Stomach (tissue), 9 donors: Measurements from ENCODE around the gene RAB9A. TPM values are rescaled to one million over a fixed set of nuclear protein-coding genes. Genes with fewer than 3 reads are reported as not detected.
A peak's percentile ranks its signal among the peaks of the same experiment; 100 is the strongest.
"Not testable (repeated sequence)": the region's sequence is repeated elsewhere in the genome, so short reads cannot be mapped to it uniquely, and the experiment has no call there.

Experiments used
- DNase-seq, 2 donors: peaks; one replicate each; pipeline versions ENCODE4 v3.0.0 to v3.0.0-alpha.2; 2013 to 2019
- H3K27ac ChIP-seq, 5 donors: fragments of 200-600 bp in 4 of 5; sonication (generic) in 4 of 5; one replicate each; pipeline ENCODE4 v1.5.1; 2013 to 2019; ENCODE audit warnings: mild to moderate bottlenecking in 1 of 5, moderate library complexity in 1 of 5
- H3K27me3 ChIP-seq, 3 donors: fragments of 200-600 bp; sonication (generic); one replicate each; pipeline ENCODE4 v1.5.1; 2017 to 2019; ENCODE audit warnings: mixed run types in 1 of 3
- H3K36me3 ChIP-seq, 4 donors: fragments of 200-600 bp; sonication (generic); 1 replicate in 3 of 4; 2 replicates in 1 of 4; pipeline ENCODE4 v1.5.1; 2016 to 2019
- H3K4me1 ChIP-seq, 4 donors: fragments of 200-600 bp; sonication (generic); one replicate each; pipeline ENCODE4 v1.5.1; 2016 to 2019
- H3K4me3 ChIP-seq, 4 donors: fragments of 200-600 bp; sonication (generic) in 3 of 4; one replicate each; pipeline ENCODE4 v1.5.1; 2016 to 2019; ENCODE audit warnings: mild to moderate bottlenecking in 1 of 4
- H3K9me3 ChIP-seq, 4 donors: fragments of 200-600 bp; sonication (generic); one replicate each; pipeline ENCODE4 v1.5.1; 2016 to 2019
- CTCF ChIP-seq, 7 experiments: fragments of 450-650 bp in 4 of 7; fragments of 200-600 bp in 3 of 7; sonication (generic) in 3 of 7; IDR thresholded peaks; one replicate each; pipeline ENCODE4 v1.5.1; 2016 to 2019; ENCODE audit warnings: antibody characterized with exemption in 7 of 7, control low read depth in 2 of 7, mild to moderate bottlenecking in 1 of 7
- EP300 ChIP-seq: sonication (generic); formaldehyde crosslinking; IDR thresholded peaks from one replicate; pipeline ENCODE4 v1.6.1; 2017; ENCODE audit warnings: antibody characterized with exemption
- POLR2A ChIP-seq, 4 donors: fragments of 450-650 bp; IDR thresholded peaks; one replicate each; pipeline ENCODE4 v1.6.1; 2016; ENCODE audit warnings: antibody characterized with exemption in 4 of 4, control low read depth in 2 of 4, mild to moderate bottlenecking in 1 of 4, moderate library complexity in 1 of 4
- POLR2AphosphoS5 ChIP-seq, 3 donors: sonication (generic); formaldehyde crosslinking; IDR thresholded peaks; one replicate each; pipeline ENCODE4 v1.6.1; 2016; ENCODE audit warnings: antibody characterized with exemption in 3 of 3
- WGBS, 5 donors: extraction: QIAGEN DNeasy Blood & Tissue Kit in 3 of 5; methylation state at CpG; one replicate each; pipeline versions ENCODE4 v1.1.5 to v1.1.7; 2013 to 2018; 5-methylcytosine and 5-hydroxymethylcytosine counted together
- intact Hi-C: fragments of 100-400 bp; cut with DNase I; formaldehyde crosslinking; loops from one replicate; pipeline ENCODE4 v1.15.1; 2023; ENCODE audit warnings: low total_unique reads
- polyA plus RNA-seq, 3 donors: library from polyadenylated mRNA; stranded (reverse); fragments of 200-250 nt; gene quantifications; one replicate each; pipeline ENCODE4 v1.2.3, GENCODE V29; 2013
- total RNA-seq, 5 donors: library from RNA; depleted of rRNA; stranded (reverse); fragments of >200 nt; gene quantifications; one replicate each; pipeline versions ENCODE4 v1.1.0 to v1.2.3, GENCODE V29; 2014 to 2016
- donor health status: healthy with polysubstance abuse.
- donor health status: Bipolar disorder and iron deficiency.
- donor health status: healthy.

RAB9A gene
- total and polyA plus RNA-seq, 8 donors: 2.6 to 55.1 (median 12.9) TPM

- H3K4me3 ChIP-seq: no peak overlapping the region
- intact Hi-C loops: no loop called here
- H3K27me3 ChIP-seq: no peaks in the 10 kb centered on the region
- peak in 1 of 2 donors; percentile 80 for DNase-seq
- peaks cover 0 to 36% (median 15%) of the 10 kb centered on the region in 4 donors for H3K36me3 ChIP-seq
- peak overlapping the region; percentile 66 to 76 (median 70) for H3K27ac ChIP-seq
- TF ChIP-seq CTCF (IDR thresholded peaks at IDR 0.05): no peak
- no peak for TF ChIP-seq POLR2AphosphoS5 (IDR thresholded peaks at IDR 0.05)
- no peak for TF ChIP-seq EP300
- TF ChIP-seq POLR2A (IDR thresholded peaks at IDR 0.05): no peak
- 21 to 51% (median 39%) methylated on average over 7 of the region's 7 CpGs for WGBS, 5 donors
- no peaks in the 10 kb centered on the region for H3K9me3 ChIP-seq
- H3K4me1 ChIP-seq: peaks cover 8 to 43% (median 16%) of the 10 kb centered on the region in 4 donors
Measured at GRCh38 chrX:13721819-13722519, 33.0 kb downstream of the RAB9A start.

DNA sequence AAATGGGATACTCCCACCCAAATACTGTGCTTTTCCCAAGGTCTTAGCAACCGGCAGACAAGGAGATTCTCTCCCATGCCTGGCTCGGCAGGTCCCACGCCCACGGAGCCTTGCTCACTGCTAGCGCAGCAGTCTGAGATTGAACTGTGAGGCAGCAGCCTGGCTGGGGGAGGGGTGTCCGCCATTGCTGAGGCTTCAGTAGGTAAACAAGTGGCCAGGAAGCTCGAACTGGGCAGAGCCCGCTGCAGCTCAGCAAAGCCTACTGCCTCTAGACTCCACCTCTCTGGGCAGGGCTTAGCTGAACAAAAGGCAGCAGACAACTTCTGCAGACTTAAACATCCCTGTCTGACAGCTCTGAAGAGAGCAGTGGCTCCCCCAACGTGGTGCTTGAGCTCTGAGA lies 36.0 kb downstream of the RAB9A start:
- 59 to 79% (median 63%) methylated on average over 8 to 9 of the region's 9 CpGs for WGBS, 5 donors
- H3K27me3 ChIP-seq, intact Hi-C loops, H3K36me3 ChIP-seq, H3K4me3 ChIP-seq, H3K9me3 ChIP-seq, H3K27ac ChIP-seq: not testable (repeated sequence)
- peaks cover 8 to 33% (median 16%) of the 10 kb centered on the region in 4 donors for H3K4me1 ChIP-seq
- peak in 1 of 2 donors; percentile 55 for DNase-seq

DNA sequence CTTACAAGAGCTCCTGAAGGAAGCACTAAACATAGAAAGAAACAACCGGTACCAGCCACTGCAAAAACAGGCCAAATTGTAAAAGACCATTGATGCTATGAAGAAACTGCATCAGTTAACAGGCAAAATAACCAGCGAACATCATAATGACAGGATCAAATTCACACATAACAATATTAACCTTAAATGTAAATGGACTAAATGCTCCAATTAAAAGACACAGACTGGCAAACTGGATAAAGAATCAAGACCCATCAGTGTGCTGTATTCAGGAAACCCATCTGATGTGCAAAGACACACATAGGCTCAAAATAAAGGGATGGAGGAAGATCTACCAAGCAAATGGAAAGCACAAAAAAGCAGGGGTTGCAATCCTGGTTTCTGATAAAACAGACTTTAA lies 37.7 kb downstream of the RAB9A start:
- DNase-seq, H3K27ac ChIP-seq, intact Hi-C loops, H3K36me3 ChIP-seq, H3K27me3 ChIP-seq, H3K4me3 ChIP-seq, H3K9me3 ChIP-seq: not testable (repeated sequence)
- WGBS, 5 donors: 78 to 97% (median 90%) methylated on average over 2 of the region's 2 CpGs
- peaks cover 8 to 34% (median 15%) of the 10 kb centered on the region in 4 donors for H3K4me1 ChIP-seq

- 90 to 100% (median 92%) methylated on average over 1 of the region's 1 CpG for WGBS, 5 donors
- intact Hi-C loops, H3K27ac ChIP-seq, H3K27me3 ChIP-seq, H3K36me3 ChIP-seq, H3K9me3 ChIP-seq, H3K4me3 ChIP-seq, DNase-seq: not testable (repeated sequence)
- H3K4me1 ChIP-seq: peaks cover 5 to 41% (median 20%) of the 10 kb centered on the region in 4 donors
Measured at GRCh38 chrX:13730523-13730922, 41.6 kb downstream of the RAB9A start.

DNA sequence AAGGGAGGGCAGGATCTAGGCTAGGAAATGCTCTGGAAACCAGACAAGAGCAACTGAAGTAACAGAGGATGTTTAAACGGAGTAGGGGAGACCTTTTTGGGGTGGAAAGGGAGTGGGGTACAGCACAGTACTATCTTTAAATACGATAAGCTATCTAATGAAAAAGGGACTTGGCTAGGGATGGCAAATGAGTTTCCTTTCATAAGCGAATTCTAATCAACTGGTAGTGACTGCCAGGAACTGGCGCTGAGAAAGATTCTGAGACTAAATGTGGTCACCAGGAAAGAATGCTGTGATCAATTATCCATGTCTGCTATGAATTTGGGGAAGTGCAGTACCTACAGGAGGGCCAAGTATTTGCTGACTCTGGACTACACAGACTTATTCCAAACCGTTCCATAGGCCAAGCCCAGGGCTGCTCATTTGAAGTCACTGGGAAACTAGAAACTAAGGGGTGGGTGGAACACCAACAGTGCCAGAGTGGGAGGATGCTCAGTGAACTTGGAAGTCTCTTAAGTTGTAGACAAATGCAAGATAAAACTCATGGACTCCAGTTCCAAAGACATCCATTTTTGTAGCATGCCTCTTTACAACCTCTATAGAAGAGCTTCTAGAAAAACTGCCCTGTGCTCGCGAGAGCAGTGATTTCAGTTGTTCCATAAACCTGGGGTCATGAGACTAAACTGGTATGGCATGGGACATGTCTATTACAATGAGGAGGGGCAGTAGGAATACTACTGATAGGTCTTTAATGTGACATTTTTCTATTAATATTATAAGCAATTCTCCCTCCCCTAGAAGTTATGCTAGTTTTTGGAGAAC lies 43.5 kb downstream of the RAB9A start:
- peak overlapping the region; percentile 52 to 95 (median 90) for H3K27ac ChIP-seq
- no peaks in the 10 kb centered on the region for H3K9me3 ChIP-seq
- WGBS, 5 donors: 28 to 58% (median 55%) methylated on average over 7 of the region's 7 CpGs
- H3K27me3 ChIP-seq: peaks cover 0 to 10% (median 0%) of the 10 kb centered on the region in 3 donors
- intact Hi-C loops: no loop called here
- peaks cover 5 to 55% (median 28%) of the 10 kb centered on the region in 4 donors for H3K4me1 ChIP-seq
- peaks cover 0 to 2% (median 0%) of the 10 kb centered on the region in 4 donors for H3K36me3 ChIP-seq
- H3K4me3 ChIP-seq: no peak overlapping the region
- TF ChIP-seq POLR2AphosphoS5 (IDR thresholded peaks at IDR 0.05) (no peak), POLR2A (IDR thresholded peaks at IDR 0.05) (no peak), CTCF (IDR thresholded peaks at IDR 0.05) (no peak), EP300 (no peak)
- DNase-seq: peak in 1 of 2 donors; percentile 67
